Activated CD4-positive, CD25-positive, alpha-beta regulatory T cell treated with anti-CD3 and anti-CD28 coated beads, Interleukin-2, amount 50 U/mL, for 72 hours (primary cell): ENCODE data around the gene MYO9B.

ENCODE experiments used
- DNase-seq: peaks from one replicate; pipeline ENCODE4 v3.0.0; 2021

Gene MYO9B

GRCh38 chr19:17226002-17226933 is 150.7 kb downstream of the MYO9B start, which contains the start of gene OCEL1:
TSS of gene OCEL1 (plus strand) at chr19:17226226. CDS start at chr19:17226248, 22 bp downstream.
- DNase-seq, result peak; percentile 95

GRCh38 chr19:17227798-17228367 is 152.3 kb downstream of the MYO9B start:
- DNase-seq, result no peak

- no peak for DNase-seq
Observed at GRCh38 chr19:17229890-17230289, 154.3 kb downstream of the MYO9B start.

- no peak for DNase-seq
Observed at GRCh38 chr19:17232258-17232657, 156.7 kb downstream of the MYO9B start.

GRCh38 chr19:17234911-17235299 is 159.3 kb downstream of the MYO9B start:
- peak; percentile 70 for DNase-seq

GRCh38 chr19:17235300-17235970 is 159.9 kb downstream of the MYO9B start:
- peak; percentile 73 for DNase-seq

GRCh38 chr19:17235971-17236777 is 160.6 kb downstream of the MYO9B start:
- DNase-seq, result no peak

- no peak for DNase-seq
Observed at GRCh38 chr19:17236811-17237543, 161.4 kb downstream of the MYO9B start.

- no peak for DNase-seq
Observed at GRCh38 chr19:17237747-17238706, 162.4 kb downstream of the MYO9B start.

- DNase-seq, result no peak
Observed at GRCh38 chr19:17240062-17240752, 164.6 kb downstream of the MYO9B start.

GRCh38 chr19:17240826-17241399 is 165.3 kb downstream of the MYO9B start:
- DNase-seq, result no peak

GRCh38 chr19:17242431-17243208 is 167.0 kb downstream of the MYO9B start:
- no peak for DNase-seq

- no peak for DNase-seq
Observed at GRCh38 chr19:17243211-17243829, 167.7 kb downstream of the MYO9B start.

- DNase-seq, result no peak
Observed at GRCh38 chr19:17243830-17244617, 168.4 kb downstream of the MYO9B start.

GRCh38 chr19:17244618-17245534 is 169.3 kb downstream of the MYO9B start:
- DNase-seq, result no peak

GRCh38 chr19:17245535-17245984 is 170.0 kb downstream of the MYO9B start, which contains the start of gene NR2F6:
TSS of gene NR2F6 (minus strand) at chr19:17245919. CDS start at chr19:17245220, 699 bp downstream.
- DNase-seq, result no peak
